Smooth muscle cell (in vitro differentiated cells): Measurements from ENCODE around the gene UBXN11. TPM values are rescaled to one million over a fixed set of nuclear protein-coding genes. Genes with fewer than 3 reads are reported as not detected.

Source experiments
- DNase-seq: peaks from one replicate; lab custom pipeline; 2025; ENCODE audit not compliant: unreplicated experiment; lab: John Stamatoyannopoulos, UW
- H2AFZ ChIP-seq: fragments of 200-600 bp; sonication (generic); 2 replicates; pipeline ENCODE4 v1.6.0; 2016; ENCODE audit warnings: antibody characterized with exemption, low read depth, mild to moderate bottlenecking
- H3F3A ChIP-seq: fragments of 200-600 bp; sonication (generic); 2 replicates; pipeline ENCODE4 v1.6.0; 2017; ENCODE audit warnings: antibody characterized with exemption, low read depth
- H3K27ac ChIP-seq: fragments of 200-600 bp; sonication (generic); 2 replicates; pipeline ENCODE4 v1.5.1; 2016; ENCODE audit warnings: low read depth, mild to moderate bottlenecking
- H3K27me3 ChIP-seq: fragments of 200-600 bp; sonication (generic); 2 replicates; pipeline ENCODE4 v1.6.1; 2016; ENCODE audit warnings: low read depth, mild to moderate bottlenecking
- H3K36me3 ChIP-seq: fragments of 200-600 bp; sonication (generic); 2 replicates; pipeline ENCODE4 v1.5.1; 2016; ENCODE audit warnings: low read depth
- H3K4me1 ChIP-seq: fragments of 200-600 bp; sonication (generic); 2 replicates; pipeline ENCODE4 v1.5.1; 2016; ENCODE audit warnings: low read depth
- H3K4me2 ChIP-seq: fragments of 200-600 bp; sonication (generic); 2 replicates; pipeline ENCODE4 v1.6.0; 2016; ENCODE audit warnings: mild to moderate bottlenecking
- H3K4me3 ChIP-seq: fragments of 200-600 bp; sonication (generic); 2 replicates; pipeline ENCODE4 v1.5.1; 2016; ENCODE audit warnings: mild to moderate bottlenecking
- H3K79me2 ChIP-seq: fragments of 200-600 bp; sonication (generic); 2 replicates; pipeline ENCODE4 v1.6.0; 2016; ENCODE audit warnings: low read depth, mild to moderate bottlenecking
- H3K9ac ChIP-seq: fragments of 200-600 bp; sonication (generic); 2 replicates; pipeline ENCODE4 v1.6.0; 2016; ENCODE audit warnings: low read depth
- H3K9me3 ChIP-seq: fragments of 200-600 bp; sonication (generic); replicated peaks from 2 replicates; pipeline ENCODE4 v1.5.1; 2016; ENCODE audit warnings: low read depth
- H4K20me1 ChIP-seq: fragments of 200-600 bp; sonication (generic); 2 replicates; pipeline ENCODE4 v1.6.0; 2016; ENCODE audit warnings: low read depth
- WGBS: methylation state at CpG from one replicate; pipeline ENCODE4 v1.1.7; 2016; ENCODE audit warnings: low lambda C conversion rate; 5-methylcytosine and 5-hydroxymethylcytosine counted together
- polyA plus RNA-seq: library from polyadenylated mRNA; unstranded; fragments of >200 nt; fragmentation: Nextera tagmentation; extraction: Ambion mirVana; gene quantifications from 2 replicates; pipeline ENCODE4 v1.2.1, GENCODE V29; 2016
- total RNA-seq: library from RNA; depleted of rRNA; stranded (reverse); fragments of >200 nt; gene quantifications from 2 replicates; pipeline ENCODE4 v1.2.3, GENCODE V29; 2014
- TF ChIP-seq, protein P1 (sequence below): fragments of 200-600 bp; sonication (generic); IDR thresholded peaks from 2 replicates; pipeline ENCODE4 v1.5.1; 2017; ENCODE audit warnings: borderline replicate concordance, mild to moderate bottlenecking, antibody characterized with exemption; ENCODE audit not compliant: insufficient read depth, poor library complexity, severe bottlenecking

Gene UBXN11
- total and polyA plus RNA-seq, 2 experiments from 2014 or later: 3.3 to 17.7 TPM

DNA sequence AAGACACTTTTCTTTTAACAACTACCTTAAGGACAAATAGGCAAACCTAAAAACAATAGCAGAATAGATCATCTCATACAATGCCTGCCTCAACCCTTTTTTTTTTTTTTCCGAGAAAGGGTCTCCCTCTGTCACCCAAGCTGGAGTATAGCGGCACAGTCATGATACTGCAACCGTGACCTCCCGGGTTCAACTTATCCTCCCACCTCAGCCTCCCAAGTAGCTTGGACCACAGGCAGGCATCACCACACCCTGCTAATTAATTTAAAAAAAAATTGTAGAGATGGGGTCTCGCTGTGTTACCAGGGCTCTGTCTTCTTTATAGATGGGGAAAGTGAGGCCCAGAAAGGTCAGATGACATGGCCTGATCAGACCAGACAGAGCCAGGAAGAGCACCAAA lies 18.6 kb downstream of the UBXN11 start:
- H3K36me3 ChIP-seq: no peaks in the 10 kb centered on the region
- peaks cover 14% of the 10 kb centered on the region for H3K4me1 ChIP-seq
- H3K27me3 ChIP-seq: no peaks in the 10 kb centered on the region
- H3K27ac ChIP-seq: no peak overlapping the region
- peaks cover 11% of the 10 kb centered on the region for H3F3A ChIP-seq
- no peaks in the 10 kb centered on the region for H3K79me2 ChIP-seq
- H3K9ac ChIP-seq: no peak overlapping the region
- H3K4me2 ChIP-seq: no peak overlapping the region
- TF ChIP-seq, protein P1, sequence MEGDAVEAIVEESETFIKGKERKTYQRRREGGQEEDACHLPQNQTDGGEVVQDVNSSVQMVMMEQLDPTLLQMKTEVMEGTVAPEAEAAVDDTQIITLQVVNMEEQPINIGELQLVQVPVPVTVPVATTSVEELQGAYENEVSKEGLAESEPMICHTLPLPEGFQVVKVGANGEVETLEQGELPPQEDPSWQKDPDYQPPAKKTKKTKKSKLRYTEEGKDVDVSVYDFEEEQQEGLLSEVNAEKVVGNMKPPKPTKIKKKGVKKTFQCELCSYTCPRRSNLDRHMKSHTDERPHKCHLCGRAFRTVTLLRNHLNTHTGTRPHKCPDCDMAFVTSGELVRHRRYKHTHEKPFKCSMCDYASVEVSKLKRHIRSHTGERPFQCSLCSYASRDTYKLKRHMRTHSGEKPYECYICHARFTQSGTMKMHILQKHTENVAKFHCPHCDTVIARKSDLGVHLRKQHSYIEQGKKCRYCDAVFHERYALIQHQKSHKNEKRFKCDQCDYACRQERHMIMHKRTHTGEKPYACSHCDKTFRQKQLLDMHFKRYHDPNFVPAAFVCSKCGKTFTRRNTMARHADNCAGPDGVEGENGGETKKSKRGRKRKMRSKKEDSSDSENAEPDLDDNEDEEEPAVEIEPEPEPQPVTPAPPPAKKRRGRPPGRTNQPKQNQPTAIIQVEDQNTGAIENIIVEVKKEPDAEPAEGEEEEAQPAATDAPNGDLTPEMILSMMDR: no peak
- 97% methylated on average over 5 of the region's 5 CpGs for WGBS
- H3K4me3 ChIP-seq: no peak overlapping the region
- H3K9me3 ChIP-seq: no peaks in the 10 kb centered on the region
- H4K20me1 ChIP-seq: peaks cover 15% of the 10 kb centered on the region
- H2AFZ ChIP-seq: no peak overlapping the region
- DNase-seq: no peak

DNA sequence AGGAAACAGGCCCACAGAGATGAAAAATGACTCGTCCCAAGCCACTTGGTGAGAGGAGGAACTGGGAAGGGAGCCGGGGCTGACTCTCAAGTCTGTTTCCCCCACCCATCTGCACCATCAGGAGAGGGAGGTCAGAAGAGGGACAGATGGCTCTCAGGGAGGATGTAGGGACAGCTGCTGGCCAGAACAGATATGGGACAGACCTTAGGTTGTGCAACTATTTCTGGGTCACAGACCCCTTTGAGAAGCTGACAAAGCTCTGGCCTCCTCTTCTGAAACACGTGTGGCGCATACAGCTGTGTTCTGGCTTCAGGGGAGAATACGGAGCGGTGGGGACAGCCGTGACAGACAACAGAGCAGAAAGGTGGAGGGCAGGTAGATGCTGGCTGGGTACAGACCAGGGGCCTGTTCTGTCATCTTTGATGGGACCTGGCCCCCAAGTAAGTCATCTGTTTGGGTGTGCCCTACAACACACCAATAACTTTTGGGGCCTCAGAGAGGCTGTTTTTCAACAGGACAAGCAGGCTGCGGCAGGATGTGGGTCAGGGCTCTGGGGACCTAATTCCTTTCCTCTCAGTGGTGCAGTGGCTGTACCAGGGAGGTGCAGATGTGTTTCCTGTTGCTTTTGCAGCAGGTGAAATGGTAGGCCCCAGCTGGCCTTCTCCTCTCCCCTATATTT lies 19.3 kb downstream of the UBXN11 start:
- Histone ChIP-seq H3K27me3 (no peaks in the 10 kb centered on the region), H3K79me2 (no peaks in the 10 kb centered on the region), H3F3A (peaks cover 12% of the 10 kb centered on the region), H3K9me3 (no peaks in the 10 kb centered on the region), H3K4me2 (no peak overlapping the region), H3K27ac (no peak overlapping the region), H3K4me1 (peaks cover 20% of the 10 kb centered on the region), H2AFZ (no peak overlapping the region), H3K9ac (no peak overlapping the region), H3K4me3 (no peak overlapping the region), H3K36me3 (no peaks in the 10 kb centered on the region), H4K20me1 (peaks cover 20% of the 10 kb centered on the region)
- TF ChIP-seq, protein P1: no peak
- no peak for DNase-seq
- WGBS: 82% methylated on average over 8 of the region's 8 CpGs

DNA sequence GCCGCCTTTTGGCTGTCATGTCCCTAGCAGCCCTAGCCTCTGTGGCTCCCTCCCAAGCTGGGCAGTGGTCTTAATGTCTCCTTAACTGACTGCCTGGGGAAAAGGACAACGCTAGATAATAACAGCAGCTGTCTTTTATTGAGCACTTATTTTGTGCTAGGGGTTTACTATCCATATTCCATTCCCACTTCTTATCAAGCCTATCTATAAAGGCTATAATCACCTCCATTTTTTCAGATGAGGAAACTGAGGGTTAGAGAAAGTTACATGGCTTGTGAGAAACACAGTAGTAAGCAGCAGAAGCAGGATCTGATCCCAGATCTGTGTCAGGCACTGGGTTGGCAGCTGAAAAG lies 20.4 kb downstream of the UBXN11 start:
- Histone ChIP-seq H3K4me2 (no peak overlapping the region), H3K4me1 (peaks cover 27% of the 10 kb centered on the region), H3K27ac (no peak overlapping the region), H3K36me3 (no peaks in the 10 kb centered on the region), H3F3A (peaks cover 12% of the 10 kb centered on the region), H3K4me3 (no peak overlapping the region), H3K9me3 (no peaks in the 10 kb centered on the region), H3K79me2 (no peaks in the 10 kb centered on the region), H3K9ac (no peak overlapping the region), H3K27me3 (no peaks in the 10 kb centered on the region), H4K20me1 (peaks cover 31% of the 10 kb centered on the region), H2AFZ (no peak overlapping the region)
- 60% methylated on average over 2 of the region's 2 CpGs for WGBS
- TF ChIP-seq, protein P1: no peak
- DNase-seq: no peak
